OCI-M2 (cell line): ENCODE results near the gene SLC2A8.

ENCODE experiments used
- DNase-seq: peaks from one replicate; lab custom pipeline; 2025; ENCODE audit not compliant: unreplicated experiment; lab: John Stamatoyannopoulos, UW

Gene SLC2A8

DNA sequence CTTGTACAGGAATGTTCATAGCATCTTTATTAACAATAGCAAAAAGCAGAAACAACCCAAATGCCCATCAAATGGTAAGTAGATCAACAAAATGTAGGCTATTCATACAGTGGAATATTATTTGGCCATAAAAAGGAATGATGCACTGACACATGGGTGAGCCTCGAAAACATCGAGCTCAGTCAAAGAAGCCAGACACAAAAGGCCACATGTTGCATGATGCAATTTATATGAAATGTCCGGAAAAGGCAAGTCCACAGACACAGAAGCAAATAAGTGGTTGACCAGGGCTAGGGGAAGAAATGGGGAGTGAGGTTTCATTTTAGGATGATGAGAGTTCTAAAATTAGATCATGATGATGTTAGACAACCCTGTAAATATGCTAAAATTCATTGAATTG lies 16.5 kb upstream of the SLC2A8 start:
- no peak for DNase-seq

GRCh38 chr9:127382541-127382940 lies 14.4 kb upstream of the SLC2A8 start:
- no peak for DNase-seq

GRCh38 chr9:127384016-127384730 lies 12.8 kb upstream of the SLC2A8 start:
- DNase-seq = no peak

DNA sequence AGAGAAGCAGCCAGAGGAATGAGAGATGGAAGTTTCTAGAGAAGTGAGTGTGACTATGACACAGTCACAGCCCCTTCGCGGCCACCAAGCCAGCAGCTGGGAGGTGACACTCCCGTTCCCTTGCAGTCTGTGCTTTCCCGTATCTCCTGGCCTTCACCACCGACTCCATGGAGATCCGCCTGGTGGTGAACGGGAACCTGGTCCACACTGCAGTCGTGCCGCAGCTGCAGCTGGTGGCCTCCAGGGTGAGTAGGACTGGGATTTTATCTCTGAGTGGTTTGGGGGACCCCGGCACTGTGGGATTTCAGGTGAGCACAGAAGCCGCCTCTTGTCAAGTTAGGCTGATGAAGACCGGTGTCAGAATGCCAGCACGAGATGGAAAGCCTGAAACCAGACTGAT lies 12.1 kb upstream of the SLC2A8 start:
- no peak for DNase-seq

DNA sequence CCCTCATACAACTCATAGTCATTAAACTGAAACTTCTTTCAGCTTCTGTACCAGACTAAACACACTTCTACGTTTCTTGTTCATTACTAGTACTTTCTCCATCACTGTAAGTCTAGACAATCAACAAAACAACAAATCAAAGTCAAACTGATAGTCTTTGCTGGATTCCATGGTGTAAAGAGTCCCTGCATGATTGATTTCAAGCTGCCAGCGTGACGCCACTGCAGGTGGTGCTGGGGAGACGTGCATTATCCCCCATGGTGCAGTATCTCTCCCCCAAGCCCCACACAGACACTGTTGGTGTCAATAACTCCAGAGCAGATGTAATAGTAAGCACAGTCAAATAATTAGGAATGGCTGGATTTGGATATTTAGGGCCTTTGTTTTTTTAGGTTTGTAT lies 10.7 kb upstream of the SLC2A8 start:
- no peak for DNase-seq

GRCh38 chr9:127386981-127387380 lies 10.0 kb upstream of the SLC2A8 start:
- no peak for DNase-seq

DNA sequence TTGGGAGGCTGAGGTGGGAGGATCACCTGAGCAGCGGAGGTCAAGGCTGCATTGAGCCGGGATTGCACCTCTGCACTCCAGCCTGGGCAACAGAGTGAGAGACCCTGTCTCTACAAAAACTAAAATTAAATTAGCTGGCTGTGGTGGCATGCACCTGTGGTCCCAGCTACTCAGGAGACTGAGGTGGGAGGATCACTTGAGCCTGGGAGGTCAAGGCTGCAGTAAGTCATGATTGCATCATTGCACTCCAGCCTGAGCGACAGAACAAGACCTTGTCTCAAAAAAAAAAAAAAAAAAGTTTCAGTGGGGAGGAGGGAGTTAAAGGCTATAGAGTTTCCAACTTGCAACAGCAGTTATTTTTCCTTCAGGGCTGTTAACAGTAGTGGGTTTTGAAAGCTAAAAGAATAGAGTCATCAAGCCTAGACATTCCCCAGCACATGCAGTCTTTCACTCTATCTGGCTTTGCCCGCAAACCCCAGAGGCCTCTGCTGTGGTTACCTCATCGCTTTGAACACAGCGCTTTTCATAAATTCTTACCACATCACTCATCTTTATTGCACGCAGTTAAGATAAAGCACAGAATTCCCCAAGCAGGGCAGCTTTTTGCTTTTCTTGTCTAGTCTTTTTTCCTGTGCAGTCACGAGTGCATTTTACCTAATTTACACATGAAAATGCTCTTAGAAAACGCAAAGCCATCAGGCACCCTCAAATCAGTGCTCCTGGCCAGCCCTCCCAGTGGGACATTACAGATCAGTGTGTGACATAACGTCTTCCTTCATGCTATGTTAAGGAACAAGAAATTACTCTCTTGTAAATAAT lies 8.7 kb upstream of the SLC2A8 start:
- no peak for DNase-seq

- no peak for DNase-seq
Measured at GRCh38 chr9:127388856-127389238, 8.1 kb upstream of the SLC2A8 start.

GRCh38 chr9:127389381-127390247 lies 7.4 kb upstream of the SLC2A8 start:
- DNase-seq = no peak

- DNase-seq = no peak
Measured at GRCh38 chr9:127390248-127390545, 6.8 kb upstream of the SLC2A8 start.

GRCh38 chr9:127390563-127390962 lies 6.4 kb upstream of the SLC2A8 start:
- DNase-seq = no peak

GRCh38 chr9:127392166-127392565 lies 4.8 kb upstream of the SLC2A8 start:
- no peak for DNase-seq

- DNase-seq = no peak
Measured at GRCh38 chr9:127392976-127393375, 4.0 kb upstream of the SLC2A8 start.

DNA sequence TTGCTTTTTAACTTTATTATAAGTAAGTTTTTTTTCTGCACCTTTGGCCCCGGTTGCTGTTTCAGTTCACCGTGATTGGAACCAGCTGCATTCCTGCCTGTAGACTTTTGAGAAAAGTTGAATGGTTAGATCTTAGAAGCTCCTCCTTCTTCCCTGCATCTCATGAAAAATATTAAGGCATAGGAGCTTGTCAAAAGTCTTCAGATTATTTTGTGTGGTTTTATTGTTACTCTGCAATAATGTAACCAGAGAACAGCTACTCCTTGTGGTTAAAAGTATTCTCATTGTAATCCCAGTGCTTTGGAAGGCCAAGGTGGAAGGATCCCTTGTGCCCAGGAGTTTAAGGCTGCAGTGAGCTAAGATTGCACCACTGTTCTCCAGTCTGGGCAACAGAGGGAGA lies 3.3 kb upstream of the SLC2A8 start:
- DNase-seq = no peak

- no peak for DNase-seq
Measured at GRCh38 chr9:127395497-127396252, 1.3 kb upstream of the SLC2A8 start.

GRCh38 chr9:127396253-127396807 lies 639 bp upstream of the SLC2A8 start:
- DNase-seq = no peak

GRCh38 chr9:127397646-127398274 lies 791 bp downstream of the SLC2A8 start:
- DNase-seq = no peak

- no peak for DNase-seq
Measured at GRCh38 chr9:127398275-127398647, 1.3 kb downstream of the SLC2A8 start.

DNA sequence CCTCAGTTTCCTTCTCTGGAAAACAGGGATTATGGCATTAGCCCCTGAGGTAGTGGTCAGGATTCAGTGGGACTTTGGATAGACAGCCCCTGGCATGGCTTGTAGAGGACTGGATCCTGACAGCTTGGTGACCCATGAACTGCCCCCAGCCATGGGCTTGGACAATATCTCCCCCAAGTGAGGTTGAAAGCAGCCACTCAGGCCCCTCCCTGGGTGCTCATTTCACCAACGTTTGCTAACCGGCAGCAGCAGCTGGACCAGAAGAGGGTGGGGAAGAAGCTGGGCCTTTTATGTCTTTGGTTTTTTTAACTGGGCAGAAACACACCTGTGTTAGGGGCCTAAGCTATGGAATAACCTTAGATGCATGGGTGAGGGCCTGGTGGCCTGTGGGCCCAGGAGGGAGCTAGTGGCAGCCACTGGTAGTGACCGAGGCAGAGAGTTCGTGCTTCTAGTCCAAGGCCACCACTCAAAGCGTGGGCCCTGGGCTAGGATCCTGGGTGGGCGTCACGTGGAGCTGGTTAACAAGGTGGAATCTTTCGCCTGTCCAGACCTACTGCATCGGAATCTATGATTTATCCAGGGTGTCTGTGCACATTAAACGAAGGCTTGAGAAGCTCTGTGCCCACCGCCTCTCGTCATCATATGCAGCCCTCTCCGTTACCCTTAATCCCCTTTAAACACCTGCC lies 1.9 kb downstream of the SLC2A8 start:
- DNase-seq = no peak

- DNase-seq = no peak
Measured at GRCh38 chr9:127399736-127400269, 2.8 kb downstream of the SLC2A8 start.
